ENCODE results near the gene AOPEP.

DNA sequence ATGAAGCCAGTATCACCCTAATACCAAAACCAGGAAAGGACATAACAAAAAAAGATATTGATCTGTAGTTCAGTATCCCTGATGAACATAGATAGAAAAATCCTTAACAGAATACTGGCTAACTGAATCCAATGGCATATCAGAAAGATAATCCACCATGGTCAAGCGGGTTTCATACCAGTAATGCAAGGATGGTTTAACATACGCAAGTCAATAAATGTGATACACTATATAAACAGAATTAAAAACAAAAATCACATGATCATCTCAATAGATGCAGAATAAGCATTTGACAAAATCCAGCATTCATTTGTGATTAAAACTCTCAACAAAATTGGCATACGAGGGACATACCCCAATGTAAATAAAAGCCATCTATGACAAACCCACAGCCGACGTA is 110.9 kb downstream of the AOPEP start:
- TF ChIP-seq, protein P1, sequence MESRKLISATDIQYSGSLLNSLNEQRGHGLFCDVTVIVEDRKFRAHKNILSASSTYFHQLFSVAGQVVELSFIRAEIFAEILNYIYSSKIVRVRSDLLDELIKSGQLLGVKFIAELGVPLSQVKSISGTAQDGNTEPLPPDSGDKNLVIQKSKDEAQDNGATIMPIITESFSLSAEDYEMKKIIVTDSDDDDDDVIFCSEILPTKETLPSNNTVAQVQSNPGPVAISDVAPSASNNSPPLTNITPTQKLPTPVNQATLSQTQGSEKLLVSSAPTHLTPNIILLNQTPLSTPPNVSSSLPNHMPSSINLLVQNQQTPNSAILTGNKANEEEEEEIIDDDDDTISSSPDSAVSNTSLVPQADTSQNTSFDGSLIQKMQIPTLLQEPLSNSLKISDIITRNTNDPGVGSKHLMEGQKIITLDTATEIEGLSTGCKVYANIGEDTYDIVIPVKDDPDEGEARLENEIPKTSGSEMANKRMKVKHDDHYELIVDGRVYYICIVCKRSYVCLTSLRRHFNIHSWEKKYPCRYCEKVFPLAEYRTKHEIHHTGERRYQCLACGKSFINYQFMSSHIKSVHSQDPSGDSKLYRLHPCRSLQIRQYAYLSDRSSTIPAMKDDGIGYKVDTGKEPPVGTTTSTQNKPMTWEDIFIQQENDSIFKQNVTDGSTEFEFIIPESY (CRISPR knock-in tag; IDR thresholded peaks at IDR 0.05) = no peak
- TF ChIP-seq, protein P2, sequence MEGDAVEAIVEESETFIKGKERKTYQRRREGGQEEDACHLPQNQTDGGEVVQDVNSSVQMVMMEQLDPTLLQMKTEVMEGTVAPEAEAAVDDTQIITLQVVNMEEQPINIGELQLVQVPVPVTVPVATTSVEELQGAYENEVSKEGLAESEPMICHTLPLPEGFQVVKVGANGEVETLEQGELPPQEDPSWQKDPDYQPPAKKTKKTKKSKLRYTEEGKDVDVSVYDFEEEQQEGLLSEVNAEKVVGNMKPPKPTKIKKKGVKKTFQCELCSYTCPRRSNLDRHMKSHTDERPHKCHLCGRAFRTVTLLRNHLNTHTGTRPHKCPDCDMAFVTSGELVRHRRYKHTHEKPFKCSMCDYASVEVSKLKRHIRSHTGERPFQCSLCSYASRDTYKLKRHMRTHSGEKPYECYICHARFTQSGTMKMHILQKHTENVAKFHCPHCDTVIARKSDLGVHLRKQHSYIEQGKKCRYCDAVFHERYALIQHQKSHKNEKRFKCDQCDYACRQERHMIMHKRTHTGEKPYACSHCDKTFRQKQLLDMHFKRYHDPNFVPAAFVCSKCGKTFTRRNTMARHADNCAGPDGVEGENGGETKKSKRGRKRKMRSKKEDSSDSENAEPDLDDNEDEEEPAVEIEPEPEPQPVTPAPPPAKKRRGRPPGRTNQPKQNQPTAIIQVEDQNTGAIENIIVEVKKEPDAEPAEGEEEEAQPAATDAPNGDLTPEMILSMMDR (IDR thresholded peaks at IDR 0.05 in 2 of 3, conservative IDR thresholded peaks at IDR 0.05 in 1 of 3; ENCODE audit: insufficient read depth in 2 of 3, low read depth in 1 of 3, low read length in 3 of 3) = no peak
- TF ChIP-seq U2AF2 (optimal IDR thresholded peaks at IDR 0.05; ENCODE audit: low read depth, low read length) = no peak
- no peak for TF ChIP-seq ID3 (CRISPR knock-in tag; IDR thresholded peaks at IDR 0.05)
- TF ChIP-seq ID3 (tag; IDR thresholded peaks at IDR 0.05) = no peak
- TF ChIP-seq HNRNPH1 (optimal IDR thresholded peaks at IDR 0.05; ENCODE audit: low read depth, low read length) = no peak
- no peak for TF ChIP-seq LEF1 (IDR thresholded peaks at IDR 0.05)
- TF ChIP-seq E2F6 (IDR thresholded peaks at IDR 0.05; ENCODE audit: borderline replicate concordance in 1 of 2, extremely low read depth in 1 of 2, insufficient read depth in 1 of 2, insufficient read length in 1 of 2, low read depth in 1 of 2, low read length in 1 of 2, poor library complexity in 1 of 2, severe bottlenecking in 1 of 2) = no peak

Data from K562 (cell line).